ENCODE measurements around the gene TRAPPC3. TPM values are rescaled to one million over a fixed set of nuclear protein-coding genes. Genes with fewer than 3 reads are reported as not detected.

TRAPPC3 gene
- total and polyA plus RNA-seq, 2 donors (not counting 1 experiment from before 2014, with no cell fraction given) = 88.5 to 105 TPM

DNA sequence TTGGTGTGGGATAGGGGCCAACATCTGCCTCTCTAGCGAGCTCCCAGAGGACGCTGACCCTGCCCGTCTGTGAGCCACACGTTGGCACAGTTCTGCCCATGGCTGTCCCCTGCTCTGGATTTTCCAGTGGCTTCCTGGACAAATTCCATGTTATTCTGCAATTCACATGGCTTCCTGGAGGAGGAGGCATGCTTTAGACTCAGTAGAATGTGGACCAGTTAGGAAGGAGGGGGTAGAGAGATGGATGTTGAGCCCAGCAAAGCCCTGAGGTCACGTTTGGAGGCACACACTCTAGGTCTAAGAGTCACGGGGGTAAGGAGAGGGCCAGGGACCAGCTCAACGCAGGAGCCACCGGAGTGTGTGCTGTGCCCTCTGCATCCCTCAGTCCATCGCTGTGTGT, 36.5 kb downstream of the TRAPPC3 start:
- no peak overlapping the region for H3K4me2 ChIP-seq (ENCODE audit: extremely low read depth, insufficient read depth, low read length)
- no peaks in the 10 kb centered on the region for H4K20me1 ChIP-seq (ENCODE audit: control insufficient read depth, extremely low read depth, insufficient read depth, low read length)
- H2AFZ ChIP-seq (ENCODE audit: low read length) = no peak overlapping the region
- H3K4me3 ChIP-seq (replicated peaks in 1 of 4; ENCODE audit: control extremely low read depth in 1 of 4, insufficient read depth in 1 of 4, low read depth in 3 of 4, low read length in 4 of 4) = no peak overlapping the region
- H3K9me3 ChIP-seq (ENCODE audit: control insufficient read depth, insufficient read depth, low read depth, low read length) = no peaks in the 10 kb centered on the region
- H3K79me2 ChIP-seq (ENCODE audit: control insufficient read depth, insufficient read depth, low read length) = no peaks in the 10 kb centered on the region
- no peaks in the 10 kb centered on the region for H3K27me3 ChIP-seq (ENCODE audit: control insufficient read depth, insufficient read depth, low read length)
- no peak for DNase-seq (ENCODE audit: low read depth in 2 of 2)
- no peak for TF ChIP-seq CTCF (conservative IDR thresholded peaks at IDR 0.05 in 1 of 2, IDR thresholded peaks at IDR 0.05 in 1 of 2; ENCODE audit: low read depth in 1 of 2, low read length in 2 of 2)
- TF ChIP-seq EZH2 (IDR thresholded peaks at IDR 0.05; ENCODE audit: low read length, missing control alignments) = no peak
- peaks cover 11% of the 10 kb centered on the region for H3K4me1 ChIP-seq (ENCODE audit: control insufficient read depth, extremely low read depth, insufficient read depth, low read length)
- H3K9ac ChIP-seq (ENCODE audit: insufficient read depth, low read length) = no peak overlapping the region
- no peaks in the 10 kb centered on the region for H3K36me3 ChIP-seq (ENCODE audit: control insufficient read depth, insufficient read depth, low read length)
- H3K27ac ChIP-seq (ENCODE audit: insufficient read depth, low read length) = no peak overlapping the region

DNA sequence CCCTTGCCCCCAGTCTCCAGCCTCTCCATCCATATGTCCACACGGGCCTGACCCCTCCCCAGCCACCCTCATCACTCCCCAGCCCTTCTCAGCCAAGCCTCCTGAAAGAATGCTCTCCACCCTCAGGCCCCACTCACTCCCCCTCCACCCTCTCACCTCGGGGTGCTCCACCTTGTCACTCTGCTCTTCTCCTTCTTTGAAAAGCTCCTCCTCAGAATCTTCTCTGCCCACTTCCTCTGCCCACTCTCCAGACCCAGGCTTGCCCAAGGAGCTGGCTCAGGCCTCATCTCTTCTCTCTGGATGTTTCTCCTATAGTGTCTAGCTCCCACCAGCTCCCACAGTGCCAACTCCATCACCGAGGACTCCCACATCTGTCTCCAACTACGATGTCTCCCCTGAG, 38.1 kb downstream of the TRAPPC3 start:
- Histone ChIP-seq H3K9me3 (ENCODE audit: control insufficient read depth, insufficient read depth, low read depth, low read length) (no peaks in the 10 kb centered on the region), H3K4me2 (ENCODE audit: extremely low read depth, insufficient read depth, low read length) (no peak overlapping the region), H3K4me1 (ENCODE audit: control insufficient read depth, extremely low read depth, insufficient read depth, low read length) (peaks cover 9% of the 10 kb centered on the region), H2AFZ (ENCODE audit: low read length) (no peak overlapping the region), H3K27ac (ENCODE audit: insufficient read depth, low read length) (no peak overlapping the region), H4K20me1 (ENCODE audit: control insufficient read depth, extremely low read depth, insufficient read depth, low read length) (no peaks in the 10 kb centered on the region), H3K36me3 (ENCODE audit: control insufficient read depth, insufficient read depth, low read length) (no peaks in the 10 kb centered on the region), H3K4me3 (replicated peaks in 1 of 4; ENCODE audit: control extremely low read depth in 1 of 4, insufficient read depth in 1 of 4, low read depth in 3 of 4, low read length in 4 of 4) (no peak overlapping the region), H3K9ac (ENCODE audit: insufficient read depth, low read length) (no peak overlapping the region), H3K79me2 (ENCODE audit: control insufficient read depth, insufficient read depth, low read length) (no peaks in the 10 kb centered on the region), H3K27me3 (ENCODE audit: control insufficient read depth, insufficient read depth, low read length) (no peaks in the 10 kb centered on the region)
- no peak for TF ChIP-seq EZH2 (IDR thresholded peaks at IDR 0.05; ENCODE audit: low read length, missing control alignments)
- no peak for TF ChIP-seq CTCF (conservative IDR thresholded peaks at IDR 0.05 in 1 of 2, IDR thresholded peaks at IDR 0.05 in 1 of 2; ENCODE audit: low read depth in 1 of 2, low read length in 2 of 2)
- no peak for DNase-seq (ENCODE audit: low read depth in 2 of 2)

- H4K20me1 ChIP-seq (ENCODE audit: control insufficient read depth, extremely low read depth, insufficient read depth, low read length) = no peaks in the 10 kb centered on the region
- H3K9me3 ChIP-seq (ENCODE audit: control insufficient read depth, insufficient read depth, low read depth, low read length) = no peaks in the 10 kb centered on the region
- no peaks in the 10 kb centered on the region for H3K79me2 ChIP-seq (ENCODE audit: control insufficient read depth, insufficient read depth, low read length)
- H3K9ac ChIP-seq (ENCODE audit: insufficient read depth, low read length) = no peak overlapping the region
- peak overlapping the region; percentile 24 for H2AFZ ChIP-seq (ENCODE audit: low read length)
- peaks cover 3% of the 10 kb centered on the region for H3K4me1 ChIP-seq (ENCODE audit: control insufficient read depth, extremely low read depth, insufficient read depth, low read length)
- TF ChIP-seq EZH2 (IDR thresholded peaks at IDR 0.05; ENCODE audit: low read length, missing control alignments) (no peak), CTCF (conservative IDR thresholded peaks at IDR 0.05 in 1 of 2, IDR thresholded peaks at IDR 0.05 in 1 of 2; ENCODE audit: low read depth in 1 of 2, low read length in 2 of 2) (no peak)
- peak overlapping the region; percentile 15 for H3K4me2 ChIP-seq (ENCODE audit: extremely low read depth, insufficient read depth, low read length)
- H3K27me3 ChIP-seq (ENCODE audit: control insufficient read depth, insufficient read depth, low read length) = no peaks in the 10 kb centered on the region
- peak; percentile 25 to 91 for DNase-seq (ENCODE audit: low read depth in 2 of 2)
- H3K36me3 ChIP-seq (ENCODE audit: control insufficient read depth, insufficient read depth, low read length) = no peaks in the 10 kb centered on the region
- H3K27ac ChIP-seq (ENCODE audit: insufficient read depth, low read length) = peak overlapping the region; percentile 28
- no peak overlapping the region for H3K4me3 ChIP-seq (replicated peaks in 1 of 4; ENCODE audit: control extremely low read depth in 1 of 4, insufficient read depth in 1 of 4, low read depth in 3 of 4, low read length in 4 of 4)
Observed at GRCh38 chr1:36109041-36109679, 40.1 kb downstream of the TRAPPC3 start.
